ENCODE data around the gene HHIP.

GRCh38 chr4:144785961-144786360 lies 140.0 kb downstream of the HHIP start:
- no peak for TF ChIP-seq CTCF (IDR thresholded peaks at IDR 0.05; ENCODE audit: low read depth, low read length, poor library complexity, severe bottlenecking)
- TF ChIP-seq EZH2phosphoT487 (IDR thresholded peaks at IDR 0.05; ENCODE audit: borderline replicate concordance, low read length), result no peak

All from DOHH2 (cell line).